22Rv1 (cell line): ENCODE data around the gene GBA2.

ENCODE experiments used
- ZFX ChIP-seq: fragments of 450-650 bp; IDR thresholded peaks from 2 replicates; pipeline ENCODE4 v1.6.1; 2017; ENCODE audit warnings: antibody characterized with exemption, borderline replicate concordance
- TF ChIP-seq, protein P1 (sequence below): fragments of 450-650 bp; IDR thresholded peaks from 2 replicates; pipeline ENCODE4 v1.5.1; 2017; ENCODE audit warnings: mild to moderate bottlenecking

DNA sequence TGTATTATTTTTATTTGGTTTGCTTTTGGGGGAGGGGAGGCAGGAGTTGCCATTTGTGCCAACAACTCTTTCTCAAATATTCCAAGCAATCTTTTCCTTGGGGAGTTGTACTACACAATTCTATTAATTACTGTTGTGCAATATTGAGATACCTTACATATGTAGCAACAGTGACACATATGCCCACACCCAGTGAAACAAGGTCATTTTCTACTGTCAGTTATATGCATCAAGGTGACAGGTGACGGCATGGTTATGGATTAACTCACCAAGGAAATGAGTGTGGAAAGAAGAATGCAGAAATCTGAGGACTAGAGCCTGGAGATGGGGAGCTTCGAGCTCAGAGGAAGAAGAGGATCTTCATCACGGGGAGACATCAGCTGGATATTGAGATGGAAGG, 22.9 kb upstream of the GBA2 start:
- TF ChIP-seq, protein P1, sequence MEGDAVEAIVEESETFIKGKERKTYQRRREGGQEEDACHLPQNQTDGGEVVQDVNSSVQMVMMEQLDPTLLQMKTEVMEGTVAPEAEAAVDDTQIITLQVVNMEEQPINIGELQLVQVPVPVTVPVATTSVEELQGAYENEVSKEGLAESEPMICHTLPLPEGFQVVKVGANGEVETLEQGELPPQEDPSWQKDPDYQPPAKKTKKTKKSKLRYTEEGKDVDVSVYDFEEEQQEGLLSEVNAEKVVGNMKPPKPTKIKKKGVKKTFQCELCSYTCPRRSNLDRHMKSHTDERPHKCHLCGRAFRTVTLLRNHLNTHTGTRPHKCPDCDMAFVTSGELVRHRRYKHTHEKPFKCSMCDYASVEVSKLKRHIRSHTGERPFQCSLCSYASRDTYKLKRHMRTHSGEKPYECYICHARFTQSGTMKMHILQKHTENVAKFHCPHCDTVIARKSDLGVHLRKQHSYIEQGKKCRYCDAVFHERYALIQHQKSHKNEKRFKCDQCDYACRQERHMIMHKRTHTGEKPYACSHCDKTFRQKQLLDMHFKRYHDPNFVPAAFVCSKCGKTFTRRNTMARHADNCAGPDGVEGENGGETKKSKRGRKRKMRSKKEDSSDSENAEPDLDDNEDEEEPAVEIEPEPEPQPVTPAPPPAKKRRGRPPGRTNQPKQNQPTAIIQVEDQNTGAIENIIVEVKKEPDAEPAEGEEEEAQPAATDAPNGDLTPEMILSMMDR = no peak
- TF ChIP-seq ZFX = no peak
